Osteoblast (primary cell): ENCODE data around the gene TSPAN15. TPM values are rescaled to one million over a fixed set of nuclear protein-coding genes. Genes with fewer than 3 reads are reported as not detected.
A peak's percentile ranks its signal among the peaks of the same experiment; 100 is the strongest.
"Not testable (repeated sequence)": the region's sequence is repeated elsewhere in the genome, so short reads cannot be mapped to it uniquely, and the experiment has no call there.

ENCODE experiments used
- DNase-seq: peaks from one replicate; pipeline ENCODE4 v3.0.0; 2011; ENCODE audit warnings: low spot score, mixed read lengths; ENCODE audit not compliant: insufficient read length; ENCODE audit errors: missing footprints
- H2AFZ ChIP-seq: 2 replicates; pipeline ENCODE4 v1.6.0; 2011; ENCODE audit warnings: mild to moderate bottlenecking, low read length
- H3K27ac ChIP-seq: 2 replicates; pipeline ENCODE4 v1.5.1; 2011; ENCODE audit warnings: mild to moderate bottlenecking, low read depth, low read length, moderate library complexity
- H3K27me3 ChIP-seq: 2 replicates; pipeline ENCODE4 v1.6.0; 2012; ENCODE audit warnings: mild to moderate bottlenecking, control low read depth, inconsistent platforms, low read length, moderate library complexity; ENCODE audit not compliant: insufficient read depth
- H3K36me3 ChIP-seq: 2 replicates; pipeline ENCODE4 v1.5.1; 2011; ENCODE audit warnings: mild to moderate bottlenecking, low read length, control low read depth, moderate library complexity; ENCODE audit not compliant: insufficient read depth
- H3K4me1 ChIP-seq: 2 replicates; pipeline ENCODE4 v1.5.1; 2011; ENCODE audit warnings: mild to moderate bottlenecking, low read length, control low read depth, moderate library complexity; ENCODE audit not compliant: insufficient read depth
- H3K4me2 ChIP-seq: 2 replicates; pipeline ENCODE4 v1.6.0; 2011; ENCODE audit warnings: mild to moderate bottlenecking, low read length; ENCODE audit not compliant: insufficient read depth
- H3K4me3 ChIP-seq: fragments of 200-600 bp; sonication (generic); 3 replicates; pipeline ENCODE4 v1.5.1; 2012; ENCODE audit warnings: mild to moderate bottlenecking, low read length, inconsistent platforms; ENCODE audit not compliant: insufficient read depth
- H3K79me2 ChIP-seq: 2 replicates; pipeline ENCODE4 v1.6.0; 2012; ENCODE audit warnings: mild to moderate bottlenecking, low read length, control low read depth, inconsistent platforms; ENCODE audit not compliant: insufficient read depth
- H3K9me3 ChIP-seq: 2 replicates; pipeline ENCODE4 v1.5.1; 2011; ENCODE audit warnings: low read depth, low read length, control low read depth
- H4K20me1 ChIP-seq: 2 replicates; pipeline ENCODE4 v1.6.0; 2012; ENCODE audit warnings: mild to moderate bottlenecking, low read length, control low read depth; ENCODE audit not compliant: insufficient read depth
- CTCF ChIP-seq: IDR thresholded peaks from 2 replicates; pipeline ENCODE4 v1.5.1; 2011; ENCODE audit warnings: mild to moderate bottlenecking, low read depth, low read length, moderate library complexity; ENCODE audit errors: extremely low read depth
- total RNA-seq: library from RNA; depleted of rRNA; stranded (reverse); fragments of >200 nt; gene quantifications from 2 replicates; pipeline ENCODE4 v1.2.3, GENCODE V29; 2012

The TSPAN15 gene
- total RNA-seq, 1 donor: 0.72 TPM

- no peak overlapping the region for H3K4me3 ChIP-seq
- H3K4me1 ChIP-seq: peaks cover 28% of the 10 kb centered on the region
- H3K27me3 ChIP-seq: no peaks in the 10 kb centered on the region
- no peaks in the 10 kb centered on the region for H3K36me3 ChIP-seq
- no peaks in the 10 kb centered on the region for H3K9me3 ChIP-seq
- TF ChIP-seq CTCF: no peak
- H4K20me1 ChIP-seq: no peaks in the 10 kb centered on the region
- no peak for DNase-seq
- H3K79me2 ChIP-seq: no peaks in the 10 kb centered on the region
- H2AFZ ChIP-seq: no peak overlapping the region
- peak overlapping the region; percentile 27 for H3K4me2 ChIP-seq
- peak overlapping the region; percentile 58 for H3K27ac ChIP-seq
These were observed 5.0 kb upstream of the TSPAN15 start for GRCh38 chr10:69446229-69446628.

GRCh38 chr10:69446650-69447151 lies 4.6 kb upstream of the TSPAN15 start:
- Histone ChIP-seq H2AFZ (no peak overlapping the region), H4K20me1 (no peaks in the 10 kb centered on the region), H3K36me3 (no peaks in the 10 kb centered on the region), H3K79me2 (no peaks in the 10 kb centered on the region), H3K27me3 (peaks cover 2% of the 10 kb centered on the region), H3K27ac (peak overlapping the region; percentile 58), H3K9me3 (no peaks in the 10 kb centered on the region), H3K4me3 (no peak overlapping the region), H3K4me2 (peak overlapping the region; percentile 27), H3K4me1 (peaks cover 32% of the 10 kb centered on the region)
- DNase-seq: no peak
- no peak for TF ChIP-seq CTCF

- H4K20me1 ChIP-seq: no peaks in the 10 kb centered on the region
- no peaks in the 10 kb centered on the region for H3K36me3 ChIP-seq
- H3K79me2 ChIP-seq: no peaks in the 10 kb centered on the region
- no peak overlapping the region for H3K27ac ChIP-seq
- no peaks in the 10 kb centered on the region for H3K9me3 ChIP-seq
- no peak for DNase-seq
- H3K27me3 ChIP-seq: peaks cover 10% of the 10 kb centered on the region
- H2AFZ ChIP-seq: no peak overlapping the region
- H3K4me3 ChIP-seq: no peak overlapping the region
- no peak overlapping the region for H3K4me2 ChIP-seq
- peaks cover 34% of the 10 kb centered on the region for H3K4me1 ChIP-seq
- peak; percentile 56 for TF ChIP-seq CTCF
These were observed 1.4 kb upstream of the TSPAN15 start for GRCh38 chr10:69449841-69450240.

GRCh38 chr10:69450395-69450794 lies 870 bp upstream of the TSPAN15 start:
- not testable (repeated sequence) for H3K9me3 ChIP-seq, H3K27ac ChIP-seq, H3K4me2 ChIP-seq, DNase-seq, H2AFZ ChIP-seq, H4K20me1 ChIP-seq, H3K36me3 ChIP-seq, H3K4me3 ChIP-seq, H3K79me2 ChIP-seq
- H3K4me1 ChIP-seq: peaks cover 30% of the 10 kb centered on the region
- H3K27me3 ChIP-seq: peaks cover 10% of the 10 kb centered on the region
